Subcutaneous abdominal adipose tissue (tissue), 5 donors: ENCODE results near the gene IFITM2.

Experiments used
- H3K27ac ChIP-seq: one replicate; pipeline ENCODE4 v1.7.0; 2013; ENCODE audit warnings: low read depth, mild to moderate bottlenecking, inconsistent platforms, low read length, moderate library complexity
- H3K27me3 ChIP-seq, 5 donors: one replicate each; pipeline ENCODE4 v1.7.0; 2013; ENCODE audit warnings: low read length in 5 of 5, inconsistent platforms in 1 of 5; ENCODE audit not compliant: control insufficient read depth in 5 of 5, insufficient read depth in 4 of 5
- H3K36me3 ChIP-seq, 5 donors: one replicate each; pipeline ENCODE4 v1.7.0; 2013; ENCODE audit warnings: low read length in 5 of 5; ENCODE audit not compliant: control insufficient read depth in 5 of 5, insufficient read depth in 5 of 5
- H3K4me1 ChIP-seq, 5 donors: one replicate each; pipeline ENCODE4 v1.7.0; 2013; ENCODE audit warnings: low read length in 5 of 5, mild to moderate bottlenecking in 3 of 5, moderate library complexity in 1 of 5; ENCODE audit not compliant: control insufficient read depth in 5 of 5, insufficient read depth in 5 of 5
- H3K4me3 ChIP-seq, 5 donors: one replicate each; pipeline ENCODE4 v1.7.0; 2013; ENCODE audit warnings: low read length in 5 of 5, low read depth in 1 of 5
- H3K9ac ChIP-seq, 5 donors: one replicate each; pipeline ENCODE4 v1.7.0; 2013; ENCODE audit warnings: low read length in 5 of 5, mild to moderate bottlenecking in 4 of 5, moderate library complexity in 3 of 5
- H3K9me3 ChIP-seq, 5 donors: one replicate each; pipeline ENCODE4 v1.7.0; 2013; ENCODE audit warnings: low read length in 5 of 5; ENCODE audit not compliant: control insufficient read depth in 5 of 5
- donor health status: healthy.
- donor health status: healthy.
- donor health status: healthy.
- donor health status: healthy.
- donor health status: healthy.

The IFITM2 gene

GRCh38 chr11:293271-293851 is 14.3 kb upstream of the IFITM2 start:
- H3K36me3 ChIP-seq = peaks cover 0 to 42% (median 13%) of the 10 kb centered on the region in 5 donors
- H3K4me3 ChIP-seq = no peak overlapping the region
- no peak overlapping the region for H3K9ac ChIP-seq
- H3K27me3 ChIP-seq = peaks cover 9 to 28% (median 20%) of the 10 kb centered on the region in 5 donors
- peaks cover 2 to 29% (median 22%) of the 10 kb centered on the region in 5 donors for H3K4me1 ChIP-seq
- no peak overlapping the region for H3K27ac ChIP-seq
- no peaks in the 10 kb centered on the region for H3K9me3 ChIP-seq

DNA sequence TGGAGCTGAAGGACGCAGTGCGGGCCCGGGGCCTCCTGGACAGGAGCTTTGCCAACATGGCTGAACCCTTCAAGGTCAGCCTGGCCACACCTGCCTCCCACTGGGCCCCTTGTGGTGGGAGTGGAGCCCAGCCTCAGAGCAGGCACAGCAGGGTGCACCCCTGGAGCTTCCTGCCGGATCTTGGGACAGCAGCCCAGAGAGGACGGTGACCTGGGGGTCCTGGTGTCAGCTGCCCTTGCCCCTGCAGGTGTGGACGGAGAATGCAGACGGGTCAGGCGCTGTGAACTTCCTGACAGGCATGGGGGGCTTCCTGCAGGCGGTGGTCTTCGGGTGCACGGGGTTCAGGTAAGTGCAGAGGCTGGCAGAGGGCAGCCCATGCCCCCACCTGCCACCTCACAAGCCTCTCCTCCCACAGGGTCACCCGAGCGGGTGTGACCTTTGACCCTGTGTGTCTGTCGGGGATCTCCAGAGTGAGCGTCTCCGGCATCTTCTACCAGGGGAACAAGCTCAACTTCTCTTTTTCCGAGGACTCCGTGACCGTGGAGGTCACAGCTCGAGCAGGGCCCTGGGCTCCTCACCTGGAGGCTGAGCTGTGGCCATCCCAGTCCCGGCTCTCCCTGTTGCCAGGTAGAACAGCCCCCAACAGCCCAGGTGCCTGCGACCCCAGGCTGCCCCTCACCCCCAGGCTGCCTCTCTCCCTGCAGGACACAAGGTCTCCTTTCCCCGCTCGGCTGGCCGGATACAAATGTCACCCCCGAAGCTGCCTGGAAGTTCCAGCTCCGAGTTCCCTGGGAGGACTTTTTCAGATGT is 13.6 kb upstream of the IFITM2 start:
- Histone ChIP-seq H3K4me1 (peaks cover 0 to 26% (median 21%) of the 10 kb centered on the region in 5 donors), H3K27ac (no peak overlapping the region), H3K9me3 (no peaks in the 10 kb centered on the region), H3K27me3 (peaks cover 11 to 34% (median 25%) of the 10 kb centered on the region in 5 donors), H3K9ac (no peak overlapping the region), H3K4me3 (no peak overlapping the region), H3K36me3 (peaks cover 0 to 42% (median 13%) of the 10 kb centered on the region in 5 donors)

- Histone ChIP-seq H3K9ac (no peak overlapping the region), H3K27me3 (peaks cover 15 to 38% (median 30%) of the 10 kb centered on the region in 5 donors), H3K4me1 (peaks cover 0 to 22% (median 16%) of the 10 kb centered on the region in 5 donors), H3K36me3 (peaks cover 0 to 42% (median 13%) of the 10 kb centered on the region in 5 donors), H3K27ac (no peak overlapping the region), H3K4me3 (no peak overlapping the region), H3K9me3 (no peaks in the 10 kb centered on the region)
These were observed 12.8 kb upstream of the IFITM2 start for GRCh38 chr11:294780-295179.

GRCh38 chr11:295351-296170 is 12.1 kb upstream of the IFITM2 start:
- Histone ChIP-seq H3K27ac (no peak overlapping the region), H3K4me3 (no peak overlapping the region), H3K9me3 (no peaks in the 10 kb centered on the region), H3K9ac (no peak overlapping the region), H3K36me3 (peaks cover 0 to 42% (median 13%) of the 10 kb centered on the region in 5 donors), H3K4me1 (peaks cover 0 to 24% (median 13%) of the 10 kb centered on the region in 5 donors), H3K27me3 (peaks cover 19 to 45% (median 37%) of the 10 kb centered on the region in 5 donors)

GRCh38 chr11:296171-297050 is 11.2 kb upstream of the IFITM2 start:
- Histone ChIP-seq H3K4me3 (no peak overlapping the region), H3K27me3 (peaks cover 19 to 45% (median 37%) of the 10 kb centered on the region in 5 donors), H3K27ac (no peak overlapping the region), H3K9me3 (no peaks in the 10 kb centered on the region), H3K9ac (no peak overlapping the region), H3K4me1 (peaks cover 0 to 24% (median 13%) of the 10 kb centered on the region in 5 donors), H3K36me3 (peaks cover 0 to 33% (median 13%) of the 10 kb centered on the region in 5 donors)

DNA sequence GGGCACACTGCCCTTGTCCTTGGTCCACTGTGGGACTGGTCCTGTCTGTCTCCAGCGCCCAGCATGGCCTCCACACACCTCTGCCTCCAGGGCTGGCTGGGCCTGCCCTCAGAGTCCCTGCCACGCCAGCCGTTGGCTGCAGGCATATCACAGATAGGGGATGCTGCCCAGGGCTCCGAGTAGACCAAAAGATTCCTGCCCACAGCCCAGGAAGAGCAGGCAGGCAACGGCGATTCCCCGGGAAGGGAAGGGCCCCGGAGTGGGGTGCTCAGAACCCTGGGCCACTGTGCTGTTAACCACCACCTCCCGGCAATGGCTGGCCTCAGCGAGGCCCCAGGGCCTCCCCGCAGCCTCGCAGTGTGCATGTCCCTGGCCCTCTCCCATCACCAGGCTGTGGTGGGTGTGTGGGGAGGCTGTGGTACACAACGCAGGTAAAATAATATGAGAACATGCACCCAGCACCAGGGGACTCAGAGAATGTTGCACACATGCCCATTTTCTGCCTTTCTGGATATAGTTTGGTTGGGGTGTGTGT is 10.5 kb upstream of the IFITM2 start:
- peak overlapping the region in 1 of 5 donors; percentile 6 for H3K4me3 ChIP-seq
- H3K4me1 ChIP-seq = peaks cover 0 to 24% (median 13%) of the 10 kb centered on the region in 5 donors
- no peaks in the 10 kb centered on the region for H3K9me3 ChIP-seq
- H3K36me3 ChIP-seq = peaks cover 0 to 28% (median 13%) of the 10 kb centered on the region in 5 donors
- no peak overlapping the region for H3K27ac ChIP-seq
- peaks cover 19 to 45% (median 37%) of the 10 kb centered on the region in 5 donors for H3K27me3 ChIP-seq
- no peak overlapping the region for H3K9ac ChIP-seq

DNA sequence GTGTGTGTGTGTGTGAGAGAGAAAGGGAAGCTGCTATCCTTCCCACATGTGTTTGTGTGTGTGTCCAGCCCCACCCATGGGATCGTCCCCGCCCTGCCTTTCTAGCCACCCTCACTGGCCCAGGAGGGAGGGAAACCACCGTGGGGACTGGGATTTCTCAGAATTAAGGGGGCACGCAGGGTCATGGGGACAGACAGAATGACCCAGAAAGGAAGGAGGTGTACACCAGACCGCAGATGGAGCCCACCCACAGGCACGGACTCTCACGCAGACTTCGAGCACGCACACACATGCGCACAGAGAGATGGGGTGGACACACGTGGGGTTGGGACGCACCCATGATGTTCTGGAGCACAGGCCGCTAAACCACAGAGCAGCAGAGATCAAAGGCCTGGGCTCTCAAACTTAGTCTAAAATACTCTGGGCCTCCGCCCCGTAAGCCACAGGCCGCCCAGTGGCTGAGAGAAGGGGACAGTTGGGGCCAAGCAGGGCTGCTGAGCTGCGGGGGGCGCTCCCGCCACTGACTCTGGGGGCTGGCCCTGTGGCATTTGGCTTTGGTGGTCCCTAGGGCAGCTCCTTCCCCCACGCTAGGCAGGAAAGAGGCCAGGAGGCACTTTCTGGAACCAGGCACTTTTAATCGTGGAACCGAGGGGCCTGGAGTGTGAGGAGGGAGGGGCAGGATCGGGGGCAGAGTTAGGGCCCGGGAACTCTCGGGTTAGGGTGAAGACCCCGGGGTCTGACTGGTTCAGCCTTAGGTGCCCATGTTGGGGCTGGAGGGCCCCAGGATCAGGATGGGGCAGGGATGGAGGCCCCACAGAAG is 9.8 kb upstream of the IFITM2 start:
- H3K36me3 ChIP-seq = peaks cover 0 to 22% (median 9%) of the 10 kb centered on the region in 5 donors
- peak overlapping the region in 1 of 5 donors; percentile 6 for H3K4me3 ChIP-seq
- no peak overlapping the region for H3K9ac ChIP-seq
- H3K27ac ChIP-seq = no peak overlapping the region
- H3K9me3 ChIP-seq = no peaks in the 10 kb centered on the region
- peaks cover 19 to 45% (median 37%) of the 10 kb centered on the region in 5 donors for H3K27me3 ChIP-seq
- H3K4me1 ChIP-seq = peaks cover 0 to 24% (median 13%) of the 10 kb centered on the region in 5 donors

DNA sequence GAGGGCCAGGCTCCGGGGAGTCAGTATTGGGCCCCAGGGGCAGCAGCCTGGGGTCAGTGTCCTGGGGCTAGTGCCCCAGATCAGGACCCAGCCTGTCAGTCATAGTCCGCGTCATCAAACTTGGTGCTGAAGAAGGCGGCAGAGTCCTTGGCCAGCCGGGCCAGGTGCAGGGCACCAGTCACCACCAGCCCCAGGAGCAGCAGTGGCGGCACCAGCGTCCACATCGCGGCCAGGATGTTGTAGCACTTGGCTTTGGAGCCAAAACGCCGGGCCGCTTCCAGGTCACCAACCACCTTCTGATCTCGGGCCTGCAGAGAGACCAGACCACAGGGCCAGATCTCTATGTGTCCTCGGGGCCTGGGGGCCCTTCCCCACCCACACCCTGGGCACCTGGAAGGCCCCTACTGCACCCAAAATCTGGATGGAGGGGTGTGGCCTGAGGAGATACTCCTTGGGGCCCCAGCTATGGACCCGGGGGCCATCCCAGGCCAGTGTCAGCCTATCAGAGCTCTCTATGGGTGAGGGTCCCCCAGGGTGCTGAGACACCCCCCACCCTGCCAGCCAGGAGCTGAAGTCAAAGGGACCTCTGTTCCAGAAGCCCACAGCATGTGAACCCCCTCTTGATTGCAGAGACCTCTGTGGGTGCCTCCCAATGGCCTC is 9.1 kb upstream of the IFITM2 start:
- no peak overlapping the region for H3K27ac ChIP-seq
- peaks cover 19 to 45% (median 37%) of the 10 kb centered on the region in 5 donors for H3K27me3 ChIP-seq
- peaks cover 0 to 16% (median 9%) of the 10 kb centered on the region in 5 donors for H3K36me3 ChIP-seq
- no peaks in the 10 kb centered on the region for H3K9me3 ChIP-seq
- no peak overlapping the region for H3K4me3 ChIP-seq
- H3K9ac ChIP-seq = no peak overlapping the region
- H3K4me1 ChIP-seq = peaks cover 0 to 24% (median 13%) of the 10 kb centered on the region in 5 donors
